Medulla oblongata (tissue), 1 donor: ENCODE data around the gene EFR3B.
A peak's percentile ranks its signal among the peaks of the same experiment; 100 is the strongest.

ENCODE experiments used
- DNase-seq: peaks from one replicate; pipeline ENCODE4 v3.0.0-alpha.2; 2015; ENCODE audit errors: extremely low spot score

EFR3B gene

GRCh38 chr2:25035537-25036220 lies 6.2 kb upstream of the EFR3B start:
- no peak for DNase-seq

- no peak for DNase-seq
Measured at GRCh38 chr2:25036221-25036559, 5.7 kb upstream of the EFR3B start.

- DNase-seq, result no peak
Measured at GRCh38 chr2:25039126-25039525, 2.8 kb upstream of the EFR3B start.

GRCh38 chr2:25041307-25041927 lies 459 bp upstream of the EFR3B start:
- DNase-seq, result peak; percentile 25

GRCh38 chr2:25042321-25043240 lies 705 bp downstream of the EFR3B start:
- DNase-seq, result peak; percentile 40

GRCh38 chr2:25043241-25043867 lies 1.5 kb downstream of the EFR3B start:
- peak; percentile 27 for DNase-seq

- no peak for DNase-seq
Measured at GRCh38 chr2:25044011-25044410, 2.1 kb downstream of the EFR3B start.

GRCh38 chr2:25044990-25045389 lies 3.1 kb downstream of the EFR3B start:
- DNase-seq, result no peak

GRCh38 chr2:25049422-25049821 lies 7.5 kb downstream of the EFR3B start:
- no peak for DNase-seq

GRCh38 chr2:25050128-25050527 lies 8.3 kb downstream of the EFR3B start:
- DNase-seq, result no peak

GRCh38 chr2:25053041-25053440 lies 11.2 kb downstream of the EFR3B start:
- peak; percentile 63 for DNase-seq

GRCh38 chr2:25054720-25055119 lies 12.8 kb downstream of the EFR3B start:
- DNase-seq, result no peak

GRCh38 chr2:25055376-25055920 lies 13.6 kb downstream of the EFR3B start:
- DNase-seq, result no peak

GRCh38 chr2:25056098-25056821 lies 14.4 kb downstream of the EFR3B start:
- peak; percentile 26 for DNase-seq

GRCh38 chr2:25062511-25062917 lies 20.6 kb downstream of the EFR3B start:
- DNase-seq, result peak; percentile 97

- DNase-seq, result peak; percentile 74
Measured at GRCh38 chr2:25063876-25064660, 22.2 kb downstream of the EFR3B start.

- no peak for DNase-seq
Measured at GRCh38 chr2:25065768-25066167, 23.9 kb downstream of the EFR3B start.

- DNase-seq, result no peak
Measured at GRCh38 chr2:25066455-25066854, 24.6 kb downstream of the EFR3B start.

GRCh38 chr2:25068217-25068616 lies 26.3 kb downstream of the EFR3B start:
- DNase-seq, result no peak

GRCh38 chr2:25071966-25072365 lies 30.1 kb downstream of the EFR3B start:
- DNase-seq, result no peak
